Astrocyte (in vitro differentiated cells and primary cell): Measurements from ENCODE around the gene SLC45A1. TPM values are rescaled to one million over a fixed set of nuclear protein-coding genes. Genes with fewer than 3 reads are reported as not detected.

Experiments used
- DNase-seq: peaks from one replicate; pipeline ENCODE4 v3.0.0-alpha.2; 2010; ENCODE audit warnings: low read depth
- FAIRE-seq: peaks from 2 replicates; lab custom pipeline; 2011; peaks lifted over from hg19 to GRCh38; lab: Jason Lieb, UNC
- H2AFZ ChIP-seq: 2 replicates; pipeline ENCODE4 v1.6.0; 2012; ENCODE audit warnings: low read depth, low read length, inconsistent platforms
- H3K27ac ChIP-seq: 2 replicates; pipeline ENCODE4 v1.5.1; 2011; ENCODE audit warnings: low read depth, low read length, inconsistent platforms
- H3K27me3 ChIP-seq: 2 replicates; pipeline ENCODE4 v1.6.0; 2011; ENCODE audit warnings: low read length, inconsistent platforms; ENCODE audit not compliant: insufficient read depth
- H3K36me3 ChIP-seq: 2 replicates; pipeline ENCODE4 v1.5.1; 2011; ENCODE audit warnings: low read length, inconsistent platforms; ENCODE audit not compliant: insufficient read depth
- H3K4me1 ChIP-seq: 2 replicates; pipeline ENCODE4 v1.5.1; 2011; ENCODE audit warnings: low read length, inconsistent platforms; ENCODE audit not compliant: insufficient read depth
- H3K4me2 ChIP-seq: 2 replicates; pipeline ENCODE4 v1.6.0; 2012; ENCODE audit warnings: low read length, inconsistent platforms
- H3K4me3 ChIP-seq: 2 replicates; pipeline ENCODE4 v1.5.1; 2011; ENCODE audit warnings: low read depth, mild to moderate bottlenecking, low read length, inconsistent platforms; ENCODE audit not compliant: insufficient read depth
- H3K79me2 ChIP-seq: 2 replicates; pipeline ENCODE4 v1.6.0; 2012; ENCODE audit warnings: mild to moderate bottlenecking, low read length, inconsistent platforms; ENCODE audit not compliant: insufficient read depth
- H3K9ac ChIP-seq: 2 replicates; pipeline ENCODE4 v1.6.0; 2012; ENCODE audit warnings: mild to moderate bottlenecking, low read length, inconsistent platforms
- H3K9me3 ChIP-seq: 2 replicates; pipeline ENCODE4 v1.5.1; 2012; ENCODE audit warnings: low read depth, mild to moderate bottlenecking, low read length, inconsistent platforms; ENCODE audit not compliant: insufficient read depth
- H4K20me1 ChIP-seq: 2 replicates; pipeline ENCODE4 v1.6.0; 2012; ENCODE audit warnings: low read length, inconsistent platforms; ENCODE audit not compliant: insufficient read depth
- H3K27ac Mint-ChIP-seq: one replicate; pipeline ENCODE4 v1.8.0; 2021; ENCODE audit warnings: mild to moderate bottlenecking, mixed read lengths; ENCODE audit not compliant: unreplicated experiment
- H3K27me3 Mint-ChIP-seq: one replicate; pipeline ENCODE4 v1.8.0; 2021; ENCODE audit warnings: low read depth, mixed read lengths; ENCODE audit not compliant: unreplicated experiment
- H3K36me3 Mint-ChIP-seq: one replicate; pipeline ENCODE4 v1.8.0; 2021; ENCODE audit warnings: low read depth, mixed read lengths; ENCODE audit not compliant: unreplicated experiment
- H3K4me1 Mint-ChIP-seq: one replicate; pipeline ENCODE4 v1.8.0; 2021; ENCODE audit warnings: low read depth, mixed read lengths; ENCODE audit not compliant: unreplicated experiment
- H3K4me3 Mint-ChIP-seq: one replicate; pipeline ENCODE4 v1.8.0; 2021; ENCODE audit warnings: mild to moderate bottlenecking, moderate library complexity, mixed read lengths; ENCODE audit not compliant: unreplicated experiment
- H3K9me3 Mint-ChIP-seq: one replicate; pipeline ENCODE4 v1.8.0; 2021; ENCODE audit warnings: mild to moderate bottlenecking, mixed read lengths; ENCODE audit not compliant: unreplicated experiment
- CTCF ChIP-seq: IDR thresholded peaks from 2 replicates; pipeline ENCODE4 v1.5.1; 2011; ENCODE audit warnings: low read depth, mild to moderate bottlenecking, inconsistent platforms, low read length, moderate library complexity; ENCODE audit not compliant: insufficient read depth
- EZH2 ChIP-seq: IDR thresholded peaks from 2 replicates; pipeline ENCODE4 v1.6.1; 2012; ENCODE audit warnings: mild to moderate bottlenecking, low read length, inconsistent platforms; ENCODE audit not compliant: insufficient read depth
- total RNA-seq: library from RNA; stranded (reverse); gene quantifications from 2 replicates; pipeline ENCODE4 v1.2.1, GENCODE V29; 2021

Gene SLC45A1
- total RNA-seq, 1 donor from 2014 or later: 0.95 TPM

- H3K4me1 ChIP-seq: peaks cover 3% of the 10 kb centered on the region
- no peak overlapping the region for H3K4me3 ChIP-seq
- no peaks in the 10 kb centered on the region for H3K36me3 ChIP-seq
- no peak overlapping the region for H3K27ac ChIP-seq
- Mint-ChIP-seq H3K9me3 (peaks cover 3% of the 10 kb centered on the region), H3K36me3 (peaks cover 9% of the 10 kb centered on the region), H3K27ac (no peak overlapping the region), H3K27me3 (peaks cover 9% of the 10 kb centered on the region), H3K4me3 (no peak overlapping the region), H3K4me1 (no peaks in the 10 kb centered on the region)
- H4K20me1 ChIP-seq: no peaks in the 10 kb centered on the region
- H3K4me2 ChIP-seq: no peak overlapping the region
- no peak for FAIRE-seq
- H3K9ac ChIP-seq: no peak overlapping the region
- DNase-seq: no peak
- no peak for TF ChIP-seq EZH2
- TF ChIP-seq CTCF: no peak
- no peaks in the 10 kb centered on the region for H3K79me2 ChIP-seq
- H3K27me3 ChIP-seq: no peaks in the 10 kb centered on the region
- H2AFZ ChIP-seq: no peak overlapping the region
- no peaks in the 10 kb centered on the region for H3K9me3 ChIP-seq
Observed at GRCh38 chr1:8333246-8333987, 15.5 kb downstream of the SLC45A1 start.

DNA sequence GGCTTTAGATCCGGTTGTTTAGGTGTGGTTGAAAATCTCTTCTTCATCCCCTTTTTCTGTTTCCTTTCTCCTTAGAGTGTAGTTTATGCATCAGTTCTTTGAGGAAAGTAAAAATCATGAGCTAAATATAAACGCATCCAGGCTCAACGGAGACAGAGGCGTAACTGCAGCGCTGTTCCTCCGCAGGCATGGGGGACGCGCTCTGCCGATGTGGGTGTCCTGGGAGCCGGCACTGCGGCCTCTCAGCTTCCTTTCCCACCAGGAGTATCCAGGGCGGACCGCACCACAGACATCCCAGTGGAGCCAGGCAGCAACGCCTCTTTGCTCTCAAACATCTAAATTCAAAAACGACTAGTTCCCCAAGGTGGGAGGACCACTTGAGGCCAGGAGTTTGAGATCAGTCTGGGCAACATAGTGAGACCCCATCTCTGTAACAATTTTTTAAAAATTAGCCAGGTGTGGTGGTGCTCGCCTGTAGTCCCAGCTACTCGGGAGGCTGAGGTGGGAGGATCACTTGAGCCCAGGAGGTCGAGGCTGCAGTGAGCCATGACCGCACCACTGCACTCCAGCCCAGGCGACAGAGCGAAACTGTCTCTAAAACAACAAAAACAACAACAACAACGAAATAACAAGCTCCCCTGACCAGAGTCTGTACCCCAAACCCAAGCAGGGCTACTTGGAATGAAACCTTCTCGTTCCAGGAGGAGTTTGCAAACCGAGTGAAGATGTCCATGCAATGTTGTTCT, 16.4 kb downstream of the SLC45A1 start:
- no peak overlapping the region for H3K4me3 Mint-ChIP-seq
- no peak for FAIRE-seq
- H3K79me2 ChIP-seq: no peaks in the 10 kb centered on the region

More for the DNA sequence above, 16.4 kb downstream of the SLC45A1 start:
- H4K20me1 ChIP-seq: no peaks in the 10 kb centered on the region
- H3K27ac ChIP-seq: no peak overlapping the region
- no peaks in the 10 kb centered on the region for H3K4me1 Mint-ChIP-seq
- peaks cover 7% of the 10 kb centered on the region for H3K36me3 Mint-ChIP-seq
- H3K27me3 ChIP-seq: no peaks in the 10 kb centered on the region
- no peak overlapping the region for H3K4me3 ChIP-seq
- H2AFZ ChIP-seq: no peak overlapping the region
- peaks cover 3% of the 10 kb centered on the region for H3K9me3 Mint-ChIP-seq
- DNase-seq: no peak
- peaks cover 7% of the 10 kb centered on the region for H3K27me3 Mint-ChIP-seq
- no peaks in the 10 kb centered on the region for H3K9me3 ChIP-seq
- TF ChIP-seq EZH2 (no peak), CTCF (no peak)
- H3K9ac ChIP-seq: no peak overlapping the region
- no peaks in the 10 kb centered on the region for H3K36me3 ChIP-seq
- H3K4me1 ChIP-seq: peaks cover 2% of the 10 kb centered on the region
- H3K27ac Mint-ChIP-seq: no peak overlapping the region
- H3K4me2 ChIP-seq: no peak overlapping the region
